Liver (tissue), 9 donors: Measurements from ENCODE around the gene HDGFL3. TPM values are rescaled to one million over a fixed set of nuclear protein-coding genes. Genes with fewer than 3 reads are reported as not detected.
"Not testable (repeated sequence)": the region's sequence is repeated elsewhere in the genome, so short reads cannot be mapped to it uniquely, and the experiment has no call there.

Experiments
- DNase-seq: peaks from one replicate; pipeline ENCODE4 v3.0.0-alpha.2; 2017; ENCODE audit warnings: low spot score
- H3K27ac ChIP-seq, 2 donors: one replicate each; pipeline ENCODE4 v1.7.0; 2013; ENCODE audit warnings: inconsistent platforms in 2 of 2, low read length in 2 of 2, control low read depth in 1 of 2, low read depth in 1 of 2, mild to moderate bottlenecking in 1 of 2
- H3K27me3 ChIP-seq, 4 donors: one replicate each; pipeline versions ENCODE4 v1.6.1 to v1.7.0; 2013; ENCODE audit warnings: low read length in 3 of 4, inconsistent platforms in 1 of 4, mild to moderate bottlenecking in 1 of 4, moderate library complexity in 1 of 4; ENCODE audit not compliant: control insufficient read depth in 4 of 4, insufficient read depth in 4 of 4
- H3K36me3 ChIP-seq, 4 donors: one replicate each; pipeline versions ENCODE4 v1.6.1 to v1.7.0; 2013; ENCODE audit warnings: low read length in 3 of 4, mild to moderate bottlenecking in 3 of 4, low read depth in 1 of 4, moderate library complexity in 1 of 4; ENCODE audit not compliant: control insufficient read depth in 4 of 4, insufficient read depth in 3 of 4
- H3K4me1 ChIP-seq, 4 donors: one replicate each; pipeline versions ENCODE4 v1.6.1 to v1.7.0; 2013; ENCODE audit warnings: low read length in 3 of 4, mild to moderate bottlenecking in 3 of 4, moderate library complexity in 1 of 4; ENCODE audit not compliant: control insufficient read depth in 4 of 4, insufficient read depth in 4 of 4
- H3K4me3 ChIP-seq, 3 donors: one replicate each; pipeline versions ENCODE4 v1.6.1 to v1.7.0; 2013; ENCODE audit warnings: low read length in 3 of 3, control low read depth in 1 of 3, low read depth in 1 of 3, mild to moderate bottlenecking in 1 of 3
- H3K9ac ChIP-seq, 2 donors: one replicate each; pipeline ENCODE4 v1.7.0; 2013; ENCODE audit warnings: low read length in 2 of 2, mild to moderate bottlenecking in 2 of 2, moderate library complexity in 2 of 2, control low read depth in 1 of 2, low read depth in 1 of 2
- H3K9me3 ChIP-seq, 4 donors: one replicate each; pipeline versions ENCODE4 v1.6.1 to v1.7.0; 2013; ENCODE audit warnings: low read length in 3 of 4; ENCODE audit not compliant: control insufficient read depth in 4 of 4
- ATF3 ChIP-seq: IDR thresholded peaks from 2 replicates; pipeline ENCODE4 v1.6.1; 2016; ENCODE audit warnings: antibody characterized with exemption
- EGR1 ChIP-seq, 2 donors: IDR thresholded peaks; 2 replicates each; pipeline ENCODE4 v1.6.1; 2016 to 2018; ENCODE audit warnings: antibody characterized with exemption in 2 of 2, low read depth in 2 of 2
- FOXA1 ChIP-seq: IDR thresholded peaks from 2 replicates; pipeline ENCODE4 v1.6.1; 2016; ENCODE audit warnings: antibody characterized with exemption
- FOXA2 ChIP-seq: IDR thresholded peaks from 2 replicates; pipeline ENCODE4 v1.6.1; 2016; ENCODE audit warnings: antibody characterized with exemption
- GABPA ChIP-seq, 2 donors: IDR thresholded peaks in 1 of 2; conservative IDR thresholded peaks in 1 of 2; 2 replicates each; pipeline ENCODE4 v1.6.1; 2016; ENCODE audit warnings: antibody characterized with exemption in 2 of 2, mild to moderate bottlenecking in 1 of 2, moderate library complexity in 1 of 2
- HNF4A ChIP-seq, 2 donors: conservative IDR thresholded peaks; 2 replicates each; pipeline ENCODE4 v1.6.1; 2016; ENCODE audit warnings: antibody characterized with exemption in 2 of 2, mild to moderate bottlenecking in 2 of 2
- HNF4G ChIP-seq: IDR thresholded peaks from 2 replicates; pipeline ENCODE4 v1.6.1; 2016; ENCODE audit warnings: antibody characterized with exemption
- JUND ChIP-seq, 2 donors: IDR thresholded peaks; 2 replicates each; pipeline ENCODE4 v1.6.1; 2016; ENCODE audit warnings: antibody characterized with exemption in 2 of 2
- MAX ChIP-seq: IDR thresholded peaks from 2 replicates; pipeline ENCODE4 v1.6.1; 2016; ENCODE audit warnings: antibody characterized with exemption
- NR2F2 ChIP-seq: IDR thresholded peaks from 2 replicates; pipeline ENCODE4 v1.6.1; 2016; ENCODE audit warnings: antibody characterized with exemption
- RAD21 ChIP-seq, 2 donors: IDR thresholded peaks; 2 replicates each; pipeline ENCODE4 v1.6.1; 2016; ENCODE audit warnings: antibody characterized with exemption in 2 of 2, mild to moderate bottlenecking in 2 of 2
- REST ChIP-seq: IDR thresholded peaks from 2 replicates; pipeline ENCODE4 v1.6.1; 2016; ENCODE audit warnings: antibody characterized with exemption, mild to moderate bottlenecking
- RXRA ChIP-seq, 2 donors: IDR thresholded peaks; 2 replicates each; pipeline ENCODE4 v1.6.1; 2017 to 2018; ENCODE audit warnings: antibody characterized with exemption in 2 of 2, mild to moderate bottlenecking in 1 of 2
- SP1 ChIP-seq: IDR thresholded peaks from 2 replicates; pipeline ENCODE4 v1.6.1; 2018; ENCODE audit warnings: antibody characterized with exemption, mild to moderate bottlenecking
- TAF1 ChIP-seq: conservative IDR thresholded peaks from 2 replicates; pipeline ENCODE4 v1.6.1; 2016; ENCODE audit warnings: antibody characterized with exemption, mild to moderate bottlenecking
- YY1 ChIP-seq: IDR thresholded peaks from 2 replicates; pipeline ENCODE4 v1.6.1; 2016; ENCODE audit warnings: antibody characterized with exemption, mild to moderate bottlenecking
- ZBTB33 ChIP-seq: IDR thresholded peaks from 2 replicates; pipeline ENCODE4 v1.6.1; 2016; ENCODE audit warnings: antibody characterized with exemption
- WGBS: extraction: QIAGEN DNeasy Blood & Tissue Kit; methylation state at CpG from one replicate; pipeline ENCODE4 v1.1.7; 2013; 5-methylcytosine and 5-hydroxymethylcytosine counted together
- polyA plus RNA-seq, 2 donors: library from polyadenylated mRNA; stranded (reverse) in 1 of 2; unstranded in 1 of 2; fragments of 200-250 nt in 1 of 2; fragments of >200 nt in 1 of 2; fragmentation: Nextera tagmentation in 1 of 2; extraction: Ambion mirVana in 1 of 2; gene quantifications; one replicate each; pipeline versions ENCODE4 v1.2.1 to v1.2.3, GENCODE V29; 2013 to 2015
- total RNA-seq, 2 donors: library from RNA; depleted of rRNA; stranded (reverse); fragments of >200 nt; gene quantifications; one replicate each; pipeline ENCODE4 v1.2.3, GENCODE V29; 2014
- TF ChIP-seq, protein P1 (sequence below): fragments of 150-350 bp; IDR thresholded peaks from 2 replicates; pipeline ENCODE4 v1.5.1; 2017; ENCODE audit warnings: improper control_type of control experiment, low read depth, low read length; ENCODE audit not compliant: missing input control
- donor health status: healthy.
- donor health status: healthy.
- donor health status: healthy.
- donor health status: healthy.
- donor health status: healthy.

Gene HDGFL3
- total and polyA plus RNA-seq, 4 donors: 0.44 to 3.5 (median 1.0) TPM

- no peak for TF ChIP-seq SP1
- TF ChIP-seq HNF4A (conservative IDR thresholded peaks at IDR 0.05): no peak
- TF ChIP-seq FOXA2: no peak
- WGBS: 78% methylated on average over 9 of the region's 9 CpGs
- Histone ChIP-seq H3K36me3 (no peaks in the 10 kb centered on the region), H3K9me3 (no peaks in the 10 kb centered on the region), H3K4me3 (no peak overlapping the region), H3K9ac (no peak overlapping the region), H3K4me1 (no peaks in the 10 kb centered on the region), H3K27ac (no peak overlapping the region), H3K27me3 (no peaks in the 10 kb centered on the region)
- no peak for DNase-seq
Measured at GRCh38 chr15:83225449-83225848, 17.8 kb upstream of the HDGFL3 start.

DNA sequence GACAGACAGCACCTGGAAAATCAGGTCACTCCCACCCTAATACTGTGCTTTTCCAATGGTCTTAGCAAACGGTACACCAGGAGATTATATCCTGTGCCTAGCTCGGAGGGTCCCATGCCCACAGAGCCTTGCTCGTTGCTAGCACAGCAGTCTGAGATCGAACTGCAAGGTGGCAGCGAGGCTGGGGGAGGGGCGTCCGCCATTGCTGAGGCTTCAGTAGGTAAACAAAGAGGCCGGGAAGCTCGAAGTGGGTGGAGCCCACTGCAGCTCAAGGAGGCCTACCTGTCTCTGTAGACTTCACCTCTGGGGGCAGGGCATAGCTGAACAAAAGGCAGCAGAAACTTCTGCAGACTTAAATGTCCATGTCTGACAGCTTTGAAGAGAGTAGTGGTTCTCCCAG, 14.2 kb upstream of the HDGFL3 start:
- H3K9me3 ChIP-seq, H3K27me3 ChIP-seq, H3K36me3 ChIP-seq, H3K27ac ChIP-seq, DNase-seq, H3K9ac ChIP-seq, H3K4me1 ChIP-seq, H3K4me3 ChIP-seq: not testable (repeated sequence)
- WGBS: 89% methylated on average over 9 of the region's 9 CpGs

DNA sequence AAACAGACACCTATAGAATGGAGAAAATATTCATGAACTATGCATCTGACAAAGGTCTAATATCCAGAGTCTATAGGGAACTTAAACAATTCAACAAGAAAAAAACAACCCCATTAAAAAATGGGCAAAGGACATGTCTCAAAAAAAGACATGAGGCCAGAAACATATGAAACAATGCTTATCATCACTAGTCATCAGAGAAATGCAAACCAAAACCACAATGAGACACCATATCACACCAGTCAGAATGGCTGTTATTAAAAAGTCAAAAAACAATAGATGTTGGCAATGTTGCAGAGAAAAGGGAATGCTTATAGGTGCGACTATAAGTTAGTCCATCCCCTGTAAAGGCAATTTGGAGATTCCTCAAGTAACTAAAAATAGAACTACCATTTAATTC, 11.4 kb upstream of the HDGFL3 start:
- Histone ChIP-seq H3K36me3 (no peaks in the 10 kb centered on the region), H3K27ac (no peak overlapping the region), H3K9me3 (no peaks in the 10 kb centered on the region), H3K4me3 (no peak overlapping the region), H3K9ac (no peak overlapping the region), H3K4me1 (no peaks in the 10 kb centered on the region), H3K27me3 (peaks cover 0 to 3% (median 0%) of the 10 kb centered on the region in 4 donors)
- DNase-seq: no peak
- TF ChIP-seq JUND (IDR thresholded peaks at IDR 0.05) (no peak), SP1 (no peak), FOXA2 (no peak), NR2F2 (no peak), EGR1 (IDR thresholded peaks at IDR 0.05; ENCODE audit: low read depth in 2 of 2) (no peak), ZBTB33 (no peak), ATF3 (no peak), TAF1 (no peak), FOXA1 (no peak), HNF4G (no peak), RXRA (IDR thresholded peaks at IDR 0.05) (no peak), YY1 (no peak), HNF4A (conservative IDR thresholded peaks at IDR 0.05) (no peak), MAX (no peak), GABPA (IDR thresholded peaks at IDR 0.05 in 1 of 2, conservative IDR thresholded peaks at IDR 0.05 in 1 of 2) (no peak), REST (no peak), RAD21 (IDR thresholded peaks at IDR 0.05) (no peak)
- TF ChIP-seq, protein P1, sequence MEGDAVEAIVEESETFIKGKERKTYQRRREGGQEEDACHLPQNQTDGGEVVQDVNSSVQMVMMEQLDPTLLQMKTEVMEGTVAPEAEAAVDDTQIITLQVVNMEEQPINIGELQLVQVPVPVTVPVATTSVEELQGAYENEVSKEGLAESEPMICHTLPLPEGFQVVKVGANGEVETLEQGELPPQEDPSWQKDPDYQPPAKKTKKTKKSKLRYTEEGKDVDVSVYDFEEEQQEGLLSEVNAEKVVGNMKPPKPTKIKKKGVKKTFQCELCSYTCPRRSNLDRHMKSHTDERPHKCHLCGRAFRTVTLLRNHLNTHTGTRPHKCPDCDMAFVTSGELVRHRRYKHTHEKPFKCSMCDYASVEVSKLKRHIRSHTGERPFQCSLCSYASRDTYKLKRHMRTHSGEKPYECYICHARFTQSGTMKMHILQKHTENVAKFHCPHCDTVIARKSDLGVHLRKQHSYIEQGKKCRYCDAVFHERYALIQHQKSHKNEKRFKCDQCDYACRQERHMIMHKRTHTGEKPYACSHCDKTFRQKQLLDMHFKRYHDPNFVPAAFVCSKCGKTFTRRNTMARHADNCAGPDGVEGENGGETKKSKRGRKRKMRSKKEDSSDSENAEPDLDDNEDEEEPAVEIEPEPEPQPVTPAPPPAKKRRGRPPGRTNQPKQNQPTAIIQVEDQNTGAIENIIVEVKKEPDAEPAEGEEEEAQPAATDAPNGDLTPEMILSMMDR: no peak
- WGBS: 88% methylated on average over 1 of the region's 1 CpG
